DOHH2 (cell line): Measurements from ENCODE around the gene GGA1.

Experiments
- H3F3A ChIP-seq: fragments of 200-600 bp; sonication (generic), shearing (Covaris generic); 2 replicates; pipeline ENCODE4 v1.6.0; 2016; ENCODE audit warnings: antibody characterized with exemption, mild to moderate bottlenecking; ENCODE audit not compliant: control insufficient read depth, insufficient read depth
- H3K27ac ChIP-seq: fragments of 200-600 bp; sonication (generic); 2 replicates; pipeline ENCODE4 v1.5.1; 2014; ENCODE audit warnings: low read depth, mild to moderate bottlenecking, low read length, moderate library complexity
- H3K27me3 ChIP-seq: fragments of 200-600 bp; sonication (generic); 2 replicates; pipeline ENCODE4 v1.6.1; 2014; ENCODE audit warnings: mild to moderate bottlenecking, low read length, mixed read lengths; ENCODE audit not compliant: control insufficient read depth
- H3K36me3 ChIP-seq: fragments of 200-600 bp; sonication (generic); 2 replicates; pipeline ENCODE4 v1.6.1; 2014; ENCODE audit warnings: mild to moderate bottlenecking, low read length, moderate library complexity, mixed read lengths; ENCODE audit not compliant: control insufficient read depth
- H3K4me1 ChIP-seq: fragments of 200-600 bp; sonication (generic); 2 replicates; pipeline ENCODE4 v1.6.1; 2014; ENCODE audit warnings: mild to moderate bottlenecking, low read length, mixed read lengths; ENCODE audit not compliant: control insufficient read depth
- H3K4me2 ChIP-seq: fragments of 200-600 bp; sonication (generic); 2 replicates; pipeline ENCODE4 v1.6.0; 2014; ENCODE audit warnings: mild to moderate bottlenecking, low read length, moderate library complexity
- H3K4me3 ChIP-seq: fragments of 200-600 bp; sonication (generic); 2 replicates; pipeline ENCODE4 v1.5.1; 2014; ENCODE audit warnings: mild to moderate bottlenecking, low read length, mixed read lengths
- H3K79me2 ChIP-seq: fragments of 200-600 bp; sonication (generic); 2 replicates; pipeline ENCODE4 v1.6.1; 2014; ENCODE audit warnings: mild to moderate bottlenecking, low read length, mixed read lengths; ENCODE audit not compliant: control insufficient read depth
- H3K9me2 ChIP-seq: fragments of 200-600 bp; sonication (generic); replicated peaks from 2 replicates; pipeline ENCODE4 v1.6.1; 2014; ENCODE audit warnings: mild to moderate bottlenecking, low read length, mixed read lengths; ENCODE audit not compliant: control insufficient read depth
- H3K9me3 ChIP-seq: fragments of 200-600 bp; sonication (generic); 2 replicates; pipeline ENCODE4 v1.6.1; 2014; ENCODE audit warnings: antibody characterized with exemption, low read length, mixed read lengths; ENCODE audit not compliant: control insufficient read depth, insufficient read depth
- H4K20me1 ChIP-seq: fragments of 200-600 bp; sonication (generic); 2 replicates; pipeline ENCODE4 v1.6.0; 2014; ENCODE audit warnings: low read depth, mild to moderate bottlenecking, antibody characterized with exemption, low read length, moderate library complexity; ENCODE audit not compliant: control insufficient read depth, insufficient read depth
- EZH2phosphoT487 ChIP-seq: fragments of 200-600 bp; sonication (generic); IDR thresholded peaks from 2 replicates; pipeline ENCODE4 v1.6.1; 2017; ENCODE audit warnings: borderline replicate concordance, mild to moderate bottlenecking, antibody characterized with exemption, low read length, moderate library complexity, mixed read lengths
- TF ChIP-seq, protein P1 (sequence below): fragments of 200-600 bp; sonication (generic); IDR thresholded peaks from one replicate; pipeline ENCODE4 v1.5.1; 2014; ENCODE audit warnings: antibody characterized with exemption, mild to moderate bottlenecking, low read depth, low read length; ENCODE audit not compliant: poor library complexity, severe bottlenecking

The GGA1 gene

DNA sequence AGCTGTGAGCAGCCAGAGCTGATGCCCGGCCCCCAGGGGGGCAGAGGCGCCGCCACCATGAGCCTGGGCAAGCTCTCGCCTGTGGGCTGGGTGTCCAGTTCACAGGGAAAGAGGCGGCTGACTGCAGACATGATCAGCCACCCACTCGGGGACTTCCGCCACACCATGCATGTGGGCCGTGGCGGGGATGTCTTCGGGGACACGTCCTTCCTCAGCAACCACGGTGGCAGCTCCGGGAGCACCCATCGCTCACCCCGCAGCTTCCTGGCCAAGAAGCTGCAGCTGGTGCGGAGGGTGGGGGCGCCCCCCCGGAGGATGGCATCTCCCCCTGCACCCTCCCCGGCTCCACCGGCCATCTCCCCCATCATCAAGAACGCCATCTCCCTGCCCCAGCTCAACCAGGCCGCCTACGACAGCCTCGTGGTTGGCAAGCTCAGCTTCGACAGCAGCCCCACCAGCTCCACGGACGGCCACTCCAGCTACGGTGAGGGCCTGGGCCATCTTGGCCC is 42.3 kb upstream of the GGA1 start:
- Histone ChIP-seq H3K9me2 (no peaks in the 10 kb centered on the region), H3K4me1 (peaks cover 11% of the 10 kb centered on the region), H3K79me2 (no peaks in the 10 kb centered on the region), H3F3A (no peaks in the 10 kb centered on the region), H3K9me3 (no peaks in the 10 kb centered on the region), H3K27ac (no peak overlapping the region), H3K4me2 (no peak overlapping the region), H3K36me3 (no peaks in the 10 kb centered on the region), H4K20me1 (no peaks in the 10 kb centered on the region), H3K4me3 (no peak overlapping the region), H3K27me3 (peaks cover 33% of the 10 kb centered on the region)
- TF ChIP-seq, protein P1, sequence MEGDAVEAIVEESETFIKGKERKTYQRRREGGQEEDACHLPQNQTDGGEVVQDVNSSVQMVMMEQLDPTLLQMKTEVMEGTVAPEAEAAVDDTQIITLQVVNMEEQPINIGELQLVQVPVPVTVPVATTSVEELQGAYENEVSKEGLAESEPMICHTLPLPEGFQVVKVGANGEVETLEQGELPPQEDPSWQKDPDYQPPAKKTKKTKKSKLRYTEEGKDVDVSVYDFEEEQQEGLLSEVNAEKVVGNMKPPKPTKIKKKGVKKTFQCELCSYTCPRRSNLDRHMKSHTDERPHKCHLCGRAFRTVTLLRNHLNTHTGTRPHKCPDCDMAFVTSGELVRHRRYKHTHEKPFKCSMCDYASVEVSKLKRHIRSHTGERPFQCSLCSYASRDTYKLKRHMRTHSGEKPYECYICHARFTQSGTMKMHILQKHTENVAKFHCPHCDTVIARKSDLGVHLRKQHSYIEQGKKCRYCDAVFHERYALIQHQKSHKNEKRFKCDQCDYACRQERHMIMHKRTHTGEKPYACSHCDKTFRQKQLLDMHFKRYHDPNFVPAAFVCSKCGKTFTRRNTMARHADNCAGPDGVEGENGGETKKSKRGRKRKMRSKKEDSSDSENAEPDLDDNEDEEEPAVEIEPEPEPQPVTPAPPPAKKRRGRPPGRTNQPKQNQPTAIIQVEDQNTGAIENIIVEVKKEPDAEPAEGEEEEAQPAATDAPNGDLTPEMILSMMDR: no peak
- TF ChIP-seq EZH2phosphoT487: no peak

DNA sequence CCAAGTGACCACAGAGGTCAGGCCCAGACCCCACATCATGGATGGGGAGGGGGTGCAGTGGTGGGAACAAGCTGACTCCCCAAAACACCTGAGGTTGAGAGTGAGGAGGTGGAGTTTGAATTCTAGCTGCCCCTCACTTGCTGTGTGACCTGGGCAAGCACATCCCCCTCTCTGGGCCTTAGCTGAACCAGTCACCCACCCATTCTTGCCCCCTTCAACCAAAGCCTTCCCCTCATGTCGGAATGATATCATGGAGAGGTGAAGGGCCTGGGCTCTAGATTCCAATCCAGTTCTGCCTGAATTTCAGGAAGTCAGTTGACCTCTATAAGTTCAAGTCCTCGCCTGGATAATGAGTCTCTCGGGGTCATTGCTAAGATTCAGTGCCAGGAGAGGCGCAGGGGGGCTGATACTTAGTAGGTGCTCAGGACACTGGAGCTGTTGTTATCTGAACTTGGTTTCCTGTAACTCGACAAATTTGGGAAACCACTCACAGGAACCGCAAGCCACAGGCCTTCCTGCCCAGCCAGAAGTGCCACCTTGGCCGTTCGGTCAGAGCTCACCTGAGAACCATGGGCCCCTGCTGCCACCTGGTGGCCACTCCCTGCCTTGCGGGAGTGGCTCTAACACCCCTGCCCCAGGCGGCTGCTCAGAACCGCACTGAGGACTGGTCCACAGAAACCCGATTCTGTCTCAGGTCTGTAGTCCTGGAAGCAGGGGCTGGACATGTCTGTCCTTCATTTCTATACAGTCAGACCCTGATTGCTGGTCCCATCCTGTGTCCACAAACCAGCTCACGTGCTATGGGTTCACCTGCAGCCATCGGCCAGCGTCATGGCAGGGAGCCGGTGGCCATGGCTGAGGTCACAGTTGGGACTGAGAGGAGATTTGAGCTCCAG is 41.5 kb upstream of the GGA1 start:
- TF ChIP-seq, protein P1: peak; percentile 98
- no peak for TF ChIP-seq EZH2phosphoT487
- Histone ChIP-seq H3K9me3 (no peaks in the 10 kb centered on the region), H3K27ac (no peak overlapping the region), H3F3A (no peaks in the 10 kb centered on the region), H3K27me3 (peaks cover 27% of the 10 kb centered on the region), H3K79me2 (no peaks in the 10 kb centered on the region), H3K4me1 (peaks cover 11% of the 10 kb centered on the region), H4K20me1 (no peaks in the 10 kb centered on the region), H3K4me2 (peak overlapping the region; percentile 32), H3K9me2 (no peaks in the 10 kb centered on the region), H3K4me3 (no peak overlapping the region), H3K36me3 (no peaks in the 10 kb centered on the region)

DNA sequence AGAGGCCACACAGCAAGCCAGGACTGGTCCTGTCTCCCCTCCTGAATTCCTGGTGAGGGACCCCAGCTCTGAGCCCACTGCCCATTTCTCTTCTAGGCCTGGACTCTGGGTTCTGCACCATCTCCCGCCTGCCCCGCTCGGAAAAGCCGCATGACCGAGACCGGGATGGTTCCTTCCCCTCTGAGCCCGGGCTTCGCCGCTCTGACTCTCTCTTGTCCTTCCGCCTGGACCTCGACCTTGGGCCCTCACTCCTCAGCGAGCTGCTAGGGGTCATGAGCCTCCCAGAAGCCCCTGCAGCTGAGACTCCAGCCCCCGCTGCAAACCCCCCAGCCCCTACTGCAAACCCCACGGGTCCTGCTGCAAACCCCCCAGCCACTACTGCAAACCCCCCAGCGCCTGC is 40.6 kb upstream of the GGA1 start:
- Histone ChIP-seq H4K20me1 (no peaks in the 10 kb centered on the region), H3K4me2 (no peak overlapping the region)

More for the DNA sequence above, 40.6 kb upstream of the GGA1 start:
- peaks cover 27% of the 10 kb centered on the region for H3K27me3 ChIP-seq
- no peaks in the 10 kb centered on the region for H3K36me3 ChIP-seq
- H3K4me1 ChIP-seq: peaks cover 11% of the 10 kb centered on the region
- H3F3A ChIP-seq: no peaks in the 10 kb centered on the region
- H3K9me3 ChIP-seq: no peaks in the 10 kb centered on the region
- no peak overlapping the region for H3K4me3 ChIP-seq
- H3K79me2 ChIP-seq: no peaks in the 10 kb centered on the region
- H3K27ac ChIP-seq: no peak overlapping the region
- no peak for TF ChIP-seq EZH2phosphoT487
- TF ChIP-seq, protein P1: no peak
- H3K9me2 ChIP-seq: no peaks in the 10 kb centered on the region
